Upper lobe of left lung (tissue), 6 donors: ENCODE measurements around the gene NSL1. TPM values are rescaled to one million over a fixed set of nuclear protein-coding genes. Genes with fewer than 3 reads are reported as not detected.
"Not testable (repeated sequence)": the region's sequence is repeated elsewhere in the genome, so short reads cannot be mapped to it uniquely, and the experiment has no call there.

ENCODE experiments used
- ATAC-seq, 2 donors: fragments of 200-7000 bp; cut with Tn5 transposase; one replicate each; pipeline ENCODE4 v1.9.1; 2022; ENCODE audit warnings: mild to moderate bottlenecking in 2 of 2, moderate library complexity in 2 of 2; ENCODE audit not compliant: low FRiP score in 2 of 2
- DNase-seq, 2 donors: peaks; one replicate each; pipeline ENCODE4 v3.0.0-alpha.2; 2019 to 2020
- H3K27ac ChIP-seq, 4 donors: fragments of 200-600 bp; sonication (generic); one replicate each; pipeline ENCODE4 v1.5.1; 2016 to 2019
- H3K27me3 ChIP-seq, 4 donors: fragments of 200-600 bp; sonication (generic); one replicate each; pipeline ENCODE4 v1.5.1; 2017 to 2019
- H3K36me3 ChIP-seq, 4 donors: fragments of 200-600 bp; sonication (generic); one replicate each; pipeline ENCODE4 v1.5.1; 2016 to 2019
- H3K4me1 ChIP-seq, 4 donors: fragments of 200-600 bp; sonication (generic); one replicate each; pipeline ENCODE4 v1.5.1; 2018 to 2019
- H3K4me3 ChIP-seq, 4 donors: fragments of 200-600 bp; sonication (generic); one replicate each; pipeline ENCODE4 v1.5.1; 2017 to 2019; ENCODE audit warnings: mild to moderate bottlenecking in 2 of 4, moderate library complexity in 1 of 4
- H3K9me3 ChIP-seq, 4 donors: fragments of 200-600 bp; sonication (generic); one replicate each; pipeline ENCODE4 v1.5.1; 2018 to 2019
- CTCF ChIP-seq, 6 experiments: fragments of 450-650 bp in 4 of 6; fragments of 200-600 bp in 2 of 6; sonication (generic) in 2 of 6; IDR thresholded peaks; one replicate each; pipeline ENCODE4 v1.5.1; 2016 to 2019; ENCODE audit warnings: antibody characterized with exemption in 6 of 6
- EP300 ChIP-seq, 4 donors: sonication (generic); formaldehyde crosslinking; IDR thresholded peaks; one replicate each; pipeline ENCODE4 v1.5.1; 2017; ENCODE audit warnings: antibody characterized with exemption in 4 of 4, control low read depth in 2 of 4
- POLR2A ChIP-seq, 4 donors: fragments of 450-650 bp; IDR thresholded peaks; one replicate each; pipeline ENCODE4 v1.5.1; 2016 to 2017; ENCODE audit warnings: antibody characterized with exemption in 4 of 4, mild to moderate bottlenecking in 2 of 4
- POLR2AphosphoS5 ChIP-seq, 2 donors: sonication (generic); formaldehyde crosslinking; IDR thresholded peaks; one replicate each; pipeline ENCODE4 v1.5.1; 2017; ENCODE audit warnings: antibody characterized with exemption in 2 of 2
- WGBS, 2 donors: methylation state at CpG; one replicate each; pipeline ENCODE4 v1.1.5; 2017 to 2018; 5-methylcytosine and 5-hydroxymethylcytosine counted together
- total RNA-seq, 6 donors: library from RNA; depleted of rRNA in 4 of 6; stranded (reverse); fragments of >200 nt in 4 of 6; gene quantifications; one replicate each; pipeline versions ENCODE4 v1.1.0 to v1.2.1, GENCODE V29; 2016 to 2021
- donor health status: DM: no; HTN: no; CAD: no; lungs with moderate emphysema.
- donor health status: DM: no; HTN: yes; CAD: no; lungs with severe emphysema.

Gene NSL1
- total RNA-seq, 6 donors from 2014 or later: 26.5 to 44.5 (median 34.1) TPM

DNA sequence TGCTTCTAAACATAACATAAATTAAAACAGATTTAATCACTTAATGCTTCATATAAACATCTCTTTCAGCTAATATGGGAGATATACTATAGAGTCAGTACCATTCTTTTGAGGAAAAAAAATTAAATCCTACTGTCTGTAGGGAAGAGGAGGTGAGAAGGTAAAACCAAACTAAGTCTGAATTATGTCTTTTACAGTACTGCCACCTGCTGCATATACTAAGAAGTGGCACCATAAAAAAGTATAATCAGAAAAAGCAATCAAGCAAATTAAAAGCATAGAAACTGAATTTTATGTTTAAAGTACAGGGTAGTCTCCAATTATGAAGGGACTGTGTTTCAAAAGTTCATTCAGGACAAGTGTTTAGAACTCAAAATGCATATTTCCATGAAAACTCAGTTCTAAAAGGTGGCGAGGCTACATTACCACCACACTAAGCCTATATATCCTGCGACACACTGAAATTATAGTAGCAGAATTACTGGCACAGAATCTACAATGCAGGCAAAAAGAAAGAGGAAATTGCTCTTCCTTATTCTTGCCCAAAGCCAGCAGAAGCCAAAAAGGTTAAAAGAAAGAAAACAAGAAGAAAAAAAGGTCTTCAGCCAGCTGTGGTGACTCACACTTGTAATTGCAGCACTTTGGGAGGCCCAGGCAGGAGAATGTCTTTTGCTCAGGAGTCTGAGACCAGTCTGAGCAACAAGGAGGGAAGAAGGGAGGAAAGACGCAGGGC is 9.0 kb downstream of the NSL1 start:
- no peak for DNase-seq
- Histone ChIP-seq H3K27me3 (no peaks in the 10 kb centered on the region), H3K4me1 (no peaks in the 10 kb centered on the region), H3K36me3 (peaks cover 2 to 64% (median 24%) of the 10 kb centered on the region in 4 donors), H3K9me3 (no peaks in the 10 kb centered on the region), H3K4me3 (no peak overlapping the region), H3K27ac (no peak overlapping the region)
- TF ChIP-seq POLR2AphosphoS5 (IDR thresholded peaks at IDR 0.05) (no peak), EP300 (IDR thresholded peaks at IDR 0.05) (no peak), POLR2A (IDR thresholded peaks at IDR 0.05) (no peak), CTCF (IDR thresholded peaks at IDR 0.05) (peak in 4 of 6 experiments; percentile 50 to 60 (median 57))
- ATAC-seq: peak in 1 of 2 donors; percentile 75
- WGBS, 2 donors: 79 to 86% methylated on average over 3 of the region's 3 CpGs

DNA sequence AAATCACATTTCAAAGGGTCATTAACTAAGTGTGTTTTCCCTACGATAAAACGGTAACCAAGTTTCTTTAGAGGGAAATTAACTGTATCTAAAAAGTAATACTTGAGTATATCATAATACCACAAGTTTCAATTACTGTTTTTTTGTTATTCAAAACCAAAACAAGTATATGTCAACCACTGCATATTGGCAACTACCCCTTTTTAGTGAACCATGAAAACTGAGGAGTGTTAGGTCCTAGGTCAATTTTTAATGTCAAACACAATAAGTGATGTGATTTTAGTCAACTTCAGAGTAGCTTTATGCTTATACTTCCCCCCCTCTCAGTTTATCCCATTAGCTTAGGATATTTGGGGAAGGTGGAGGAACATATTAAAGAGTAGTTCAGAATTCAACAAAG is 10.4 kb downstream of the NSL1 start:
- no peaks in the 10 kb centered on the region for H3K27me3 ChIP-seq
- DNase-seq (no peak), ATAC-seq (no peak)
- no peak overlapping the region for H3K4me3 ChIP-seq
- peaks cover 0 to 59% (median 18%) of the 10 kb centered on the region in 4 donors for H3K36me3 ChIP-seq
- TF ChIP-seq POLR2A (IDR thresholded peaks at IDR 0.05): no peak
- TF ChIP-seq EP300 (IDR thresholded peaks at IDR 0.05): no peak
- TF ChIP-seq POLR2AphosphoS5 (IDR thresholded peaks at IDR 0.05): no peak
- no peak for TF ChIP-seq CTCF (IDR thresholded peaks at IDR 0.05)
- no peak overlapping the region for H3K27ac ChIP-seq
- 87 to 93% methylated on average over 2 of the region's 2 CpGs for WGBS, 2 donors
- no peaks in the 10 kb centered on the region for H3K9me3 ChIP-seq
- no peaks in the 10 kb centered on the region for H3K4me1 ChIP-seq

- H3K27me3 ChIP-seq: no peaks in the 10 kb centered on the region
- no peaks in the 10 kb centered on the region for H3K9me3 ChIP-seq
- DNase-seq (no peak), ATAC-seq (no peak)
- no peak overlapping the region for H3K27ac ChIP-seq
- WGBS, 2 donors: 76 to 93% methylated on average over 3 of the region's 3 CpGs
- H3K36me3 ChIP-seq: peaks cover 0 to 54% (median 15%) of the 10 kb centered on the region in 4 donors
- no peaks in the 10 kb centered on the region for H3K4me1 ChIP-seq
- TF ChIP-seq POLR2A (IDR thresholded peaks at IDR 0.05): no peak
- no peak for TF ChIP-seq EP300 (IDR thresholded peaks at IDR 0.05)
- TF ChIP-seq POLR2AphosphoS5 (IDR thresholded peaks at IDR 0.05): no peak
- TF ChIP-seq CTCF (IDR thresholded peaks at IDR 0.05): no peak
- H3K4me3 ChIP-seq: no peak overlapping the region
These were observed 10.8 kb downstream of the NSL1 start for GRCh38 chr1:212780759-212781158.

DNA sequence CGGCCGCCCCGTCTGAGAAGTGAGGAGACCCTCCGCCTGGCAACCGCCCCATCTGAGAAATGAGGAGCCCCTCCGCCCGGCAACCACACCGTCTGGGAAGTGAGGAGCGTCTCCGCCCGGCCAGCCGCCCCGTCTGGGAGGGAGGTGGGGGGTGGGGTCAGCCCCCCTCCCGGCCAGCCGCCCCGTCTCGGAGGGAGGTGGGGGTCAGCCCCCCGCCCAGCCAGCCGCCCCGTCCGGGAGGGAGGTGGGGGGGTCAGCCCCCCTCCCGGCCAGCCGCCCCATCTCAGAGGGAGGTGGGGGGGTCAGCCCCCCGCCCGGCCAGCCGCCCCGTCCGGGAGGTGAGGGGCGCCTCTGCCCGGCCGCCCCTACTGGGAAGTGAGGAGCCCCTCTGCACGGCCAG is 12.5 kb downstream of the NSL1 start:
- not testable (repeated sequence) for H3K4me1 ChIP-seq, H3K4me3 ChIP-seq, ATAC-seq, H3K27me3 ChIP-seq, H3K9me3 ChIP-seq, H3K27ac ChIP-seq
- WGBS, 2 donors: no CpG with 5 or more reads among the region's 32 CpGs
- peak in 1 of 2 donors; percentile 43 for DNase-seq
- H3K36me3 ChIP-seq: peaks cover 0 to 44% (median 9%) of the 10 kb centered on the region in 4 donors

GRCh38 chr1:212777151-212777550 is 14.4 kb downstream of the NSL1 start:
- TF ChIP-seq POLR2A (IDR thresholded peaks at IDR 0.05): no peak
- TF ChIP-seq EP300 (IDR thresholded peaks at IDR 0.05): no peak
- no peak for TF ChIP-seq CTCF (IDR thresholded peaks at IDR 0.05)
- no peaks in the 10 kb centered on the region for H3K27me3 ChIP-seq
- H3K9me3 ChIP-seq: no peaks in the 10 kb centered on the region
- peaks cover 0 to 26% (median 8%) of the 10 kb centered on the region in 4 donors for H3K36me3 ChIP-seq
- DNase-seq (no peak), ATAC-seq (peak in 1 of 2 donors; percentile 34)
- H3K4me3 ChIP-seq: no peak overlapping the region
- H3K27ac ChIP-seq: no peak overlapping the region
- no peaks in the 10 kb centered on the region for H3K4me1 ChIP-seq
- WGBS, 2 donors: 91 to 97% methylated on average over 3 of the region's 3 CpGs
